ENCODE data around the gene SLC46A2. TPM values are rescaled to one million over a fixed set of nuclear protein-coding genes. Genes with fewer than 3 reads are reported as not detected.

Gene SLC46A2
- total and polyA plus RNA-seq, 2 of the 13 experiments (the other 11 are each of a cell fraction or from before 2014, with no cell fraction given): not detected

GRCh38 chr9:112894699-112895098 is 4.0 kb upstream of the SLC46A2 start:
- Histone ChIP-seq H3K4me3 (replicated peaks in 1 of 3; ENCODE audit: insufficient read depth in 1 of 3, low read depth in 2 of 3, low read length in 3 of 3) (no peak overlapping the region), H3K4me2 (ENCODE audit: low read depth, low read length) (no peak overlapping the region), H3K36me3 (replicated peaks in 1 of 2; ENCODE audit: control insufficient read depth in 1 of 2, insufficient read depth in 2 of 2, low read length in 2 of 2) (no peaks in the 10 kb centered on the region), H2AFZ (ENCODE audit: low read length) (no peak overlapping the region), H3K27me3 (ENCODE audit: control insufficient read depth in 1 of 2, insufficient read depth in 2 of 2, low read length in 2 of 2) (peaks cover 0 to 8% of the 10 kb centered on the region in 2 experiments; a peak in 1 of 5 replicates), H3K4me1 (ENCODE audit: insufficient read depth, low read length) (peaks cover 17% of the 10 kb centered on the region), H3K79me2 (ENCODE audit: insufficient read depth, low read length) (no peaks in the 10 kb centered on the region), H3K9me3 (ENCODE audit: low read length) (no peaks in the 10 kb centered on the region), H4K20me1 (ENCODE audit: insufficient read depth, low read length) (no peaks in the 10 kb centered on the region), H3K27ac (ENCODE audit: extremely low read length, insufficient read depth, low read length) (no peak overlapping the region), H3K9ac (ENCODE audit: insufficient read depth, low read depth, low read length) (no peak overlapping the region)
- intact Hi-C loops (cut with micrococcal nuclease; ENCODE audit: unreplicated experiment) (no loop called here), in situ Hi-C loops (cut with HindIII; ENCODE audit: extremely low pct_ligation_motif_present, low pct_unique_long_range_greater_than_20kb) (loop anchor here (5.0 kb wide), 1 partner anchor 47 kb away; no protein-coding TSS in a partner anchor)
- BruUV-seq (replicated peaks): no TSS peak
- ChIA-PET POLR2A (no interaction called here), CTCF (ENCODE audit: low intra/inter-chr PET ratio, low total read pairs) (no interaction called here)
- WGBS (ENCODE audit: low lambda C conversion rate): 0% methylated on average over 1 of the region's 1 CpG
- ATAC-seq: no peak
- TF ChIP-seq, protein P1, sequence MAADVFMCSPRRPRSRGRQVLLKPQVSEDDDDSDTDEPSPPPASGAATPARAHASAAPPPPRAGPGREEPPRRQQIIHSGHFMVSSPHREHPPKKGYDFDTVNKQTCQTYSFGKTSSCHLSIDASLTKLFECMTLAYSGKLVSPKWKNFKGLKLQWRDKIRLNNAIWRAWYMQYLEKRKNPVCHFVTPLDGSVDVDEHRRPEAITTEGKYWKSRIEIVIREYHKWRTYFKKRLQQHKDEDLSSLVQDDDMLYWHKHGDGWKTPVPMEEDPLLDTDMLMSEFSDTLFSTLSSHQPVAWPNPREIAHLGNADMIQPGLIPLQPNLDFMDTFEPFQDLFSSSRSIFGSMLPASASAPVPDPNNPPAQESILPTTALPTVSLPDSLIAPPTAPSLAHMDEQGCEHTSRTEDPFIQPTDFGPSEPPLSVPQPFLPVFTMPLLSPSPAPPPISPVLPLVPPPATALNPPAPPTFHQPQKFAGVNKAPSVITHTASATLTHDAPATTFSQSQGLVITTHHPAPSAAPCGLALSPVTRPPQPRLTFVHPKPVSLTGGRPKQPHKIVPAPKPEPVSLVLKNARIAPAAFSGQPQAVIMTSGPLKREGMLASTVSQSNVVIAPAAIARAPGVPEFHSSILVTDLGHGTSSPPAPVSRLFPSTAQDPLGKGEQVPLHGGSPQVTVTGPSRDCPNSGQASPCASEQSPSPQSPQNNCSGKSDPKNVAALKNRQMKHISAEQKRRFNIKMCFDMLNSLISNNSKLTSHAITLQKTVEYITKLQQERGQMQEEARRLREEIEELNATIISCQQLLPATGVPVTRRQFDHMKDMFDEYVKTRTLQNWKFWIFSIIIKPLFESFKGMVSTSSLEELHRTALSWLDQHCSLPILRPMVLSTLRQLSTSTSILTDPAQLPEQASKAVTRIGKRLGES (CRISPR knock-in tag; IDR thresholded peaks at IDR 0.05; ENCODE audit: borderline replicate concordance): no peak
- no peak for TF ChIP-seq ZNF280B (CRISPR knock-in tag; IDR thresholded peaks at IDR 0.05; ENCODE audit: borderline replicate concordance)
- TF ChIP-seq GATAD2A (CRISPR knock-in tag; IDR thresholded peaks at IDR 0.05): no peak
- TF ChIP-seq KLF12 (CRISPR knock-in tag; IDR thresholded peaks at IDR 0.05; ENCODE audit: borderline replicate concordance): no peak
- no peak for TF ChIP-seq SSRP1 (CRISPR knock-in tag; IDR thresholded peaks at IDR 0.05)
- no peak for TF ChIP-seq NR3C1 (CRISPR knock-in tag; IDR thresholded peaks at IDR 0.05)
- TF ChIP-seq TEAD2 (CRISPR knock-in tag; IDR thresholded peaks at IDR 0.05): no peak
- TF ChIP-seq HNRNPLL (IDR thresholded peaks at IDR 0.05; ENCODE audit: low read depth, low read length, poor library complexity, severe bottlenecking): no peak
- TF ChIP-seq EHMT2 (IDR thresholded peaks at IDR 0.05; ENCODE audit: borderline replicate concordance, low read depth, low read length): no peak
- no peak for TF ChIP-seq NCOA5 (CRISPR knock-in tag; IDR thresholded peaks at IDR 0.05)
- TF ChIP-seq PATZ1 (CRISPR knock-in tag; IDR thresholded peaks at IDR 0.05): no peak
- FAIRE-seq: no peak
- DNase-seq (ENCODE audit: low spot score): no peak
